HepG2 (cell line): ENCODE results near the gene PCSK2. TPM values are rescaled to one million over a fixed set of nuclear protein-coding genes. Genes with fewer than 3 reads are reported as not detected.

ENCODE experiments used
- ATAC-seq: fragments of 200-7000 bp; cut with Tn5 transposase; 3 replicates; pipeline ENCODE4 v1.9.1; 2020; ENCODE audit warnings: mild to moderate bottlenecking, moderate library complexity
- BruUV-seq: library from RNA; stranded (reverse); fragments of 400-500 nt; replicated peaks from 2 replicates; lab custom pipeline; 2021; lab: Mats Ljungman, UMichigan
- CTCF ChIA-PET: fragments of 300-600 bp; formaldehyde crosslinking; extraction: SDS; loops from one replicate; lab custom pipeline; 2021; ENCODE audit warnings: low total read pairs, inconsistent platforms, low intra/inter-chr PET ratio; lab: Yijun Ruan, JAX
- POLR2A ChIA-PET: fragments of 350-600 bp; sonication (Branson Sonifier 250); formaldehyde crosslinking; loops from one replicate; lab custom pipeline; 2020; ENCODE audit warnings: antibody characterized with exemption, inconsistent platforms; lab: Yijun Ruan, JAX
- DNase-seq: peaks from one replicate; pipeline ENCODE4 v3.0.0-alpha.2; 2015; ENCODE audit warnings: low spot score
- FAIRE-seq: peaks from 3 replicates; lab custom pipeline; 2011; peaks lifted over from hg19 to GRCh38; lab: Jason Lieb, UNC
- H2AFZ ChIP-seq: one replicate; pipeline ENCODE4 v1.6.1; 2011; ENCODE audit warnings: low read length, inconsistent platforms
- H3K27ac ChIP-seq: fragments of 300-600 bp; 3 replicates; pipeline ENCODE4 v1.8.0; 2011; ENCODE audit warnings: mixed run types, mild to moderate bottlenecking, mixed read lengths, low read length, inconsistent platforms; ENCODE audit not compliant: insufficient read depth; ENCODE audit errors: extremely low read length
- H3K27me3 ChIP-seq, 2 experiments: fragments of 200-600 bp in 1 of 2; 2 replicates in 1 of 2; 3 replicates in 1 of 2; pipeline versions ENCODE4 v1.6.0 to v1.8.0; 2011; ENCODE audit warnings: low read length in 2 of 2, mild to moderate bottlenecking in 2 of 2, moderate library complexity in 2 of 2, inconsistent platforms in 1 of 2; ENCODE audit not compliant: insufficient read depth in 2 of 2, control insufficient read depth in 1 of 2
- H3K36me3 ChIP-seq, 2 experiments: fragments of 200-600 bp in 1 of 2; replicated peaks in 1 of 2; 2 replicates in 1 of 2; 3 replicates in 1 of 2; pipeline versions ENCODE4 v1.5.1 to v1.8.0; 2011; ENCODE audit warnings: low read length in 2 of 2, inconsistent platforms in 1 of 2; ENCODE audit not compliant: insufficient read depth in 2 of 2, control insufficient read depth in 1 of 2
- H3K4me1 ChIP-seq: 2 replicates; pipeline ENCODE4 v1.5.1; 2012; ENCODE audit warnings: low read length, inconsistent platforms; ENCODE audit not compliant: insufficient read depth
- H3K4me2 ChIP-seq: 2 replicates; pipeline ENCODE4 v1.6.0; 2011; ENCODE audit warnings: low read depth, low read length, inconsistent platforms
- H3K4me3 ChIP-seq, 3 experiments: fragments of 200-600 bp in 1 of 3; sonication (generic), shearing (Covaris generic) in 1 of 3; replicated peaks in 1 of 3; 2 replicates each; pipeline ENCODE4 v1.5.1; 2011 to 2016; ENCODE audit warnings: low read length in 3 of 3, inconsistent platforms in 2 of 3, low read depth in 2 of 3, mild to moderate bottlenecking in 2 of 3, control low read depth in 1 of 3, mixed read lengths in 1 of 3; ENCODE audit not compliant: insufficient read depth in 1 of 3
- H3K79me2 ChIP-seq: one replicate; pipeline ENCODE4 v1.6.1; 2011; ENCODE audit warnings: low read length, inconsistent platforms; ENCODE audit not compliant: insufficient read depth
- H3K9ac ChIP-seq: 2 replicates; pipeline ENCODE4 v1.6.0; 2011; ENCODE audit warnings: mild to moderate bottlenecking, low read depth, low read length, inconsistent platforms; ENCODE audit not compliant: insufficient read depth
- H3K9me3 ChIP-seq: 2 replicates; pipeline ENCODE4 v1.5.1; 2012; ENCODE audit warnings: mild to moderate bottlenecking, low read length
- H4K20me1 ChIP-seq: 2 replicates; pipeline ENCODE4 v1.6.0; 2011; ENCODE audit warnings: inconsistent platforms, mild to moderate bottlenecking, low read length, moderate library complexity; ENCODE audit not compliant: insufficient read depth
- CENPX ChIP-seq: sonication (generic); formaldehyde crosslinking; IDR thresholded peaks from 2 replicates; pipeline ENCODE4 v1.9.0; 2021; ENCODE audit warnings: mild to moderate bottlenecking, missing genetic modification reagents, moderate library complexity
- GATAD2A ChIP-seq: IDR thresholded peaks from 2 replicates; pipeline ENCODE4 v1.6.1; 2016
- HMGXB4 ChIP-seq, 2 experiments: sonication (generic) in 1 of 2; formaldehyde crosslinking in 1 of 2; IDR thresholded peaks; 2 replicates each; pipeline versions ENCODE4 v1.4.0 to v1.6.1; 2018 to 2020; ENCODE audit warnings: missing genetic modification reagents in 2 of 2, borderline replicate concordance in 1 of 2, low read depth in 1 of 2, mild to moderate bottlenecking in 1 of 2, missing biosample characterization in 1 of 2
- IKZF5 ChIP-seq: IDR thresholded peaks from 2 replicates; pipeline ENCODE4 v1.6.1; 2018; ENCODE audit warnings: missing genetic modification reagents, mild to moderate bottlenecking, missing compliant biosample characterization
- KDM5B ChIP-seq: sonication (generic); formaldehyde crosslinking; IDR thresholded peaks from 2 replicates; pipeline ENCODE4 v1.4.0; 2020; ENCODE audit warnings: missing genetic modification reagents, mild to moderate bottlenecking, borderline replicate concordance
- RAD51 ChIP-seq: fragments of 450-650 bp; IDR thresholded peaks from 2 replicates; pipeline ENCODE4 v1.6.1; 2016; ENCODE audit warnings: borderline replicate concordance
- REPIN1 ChIP-seq: sonication (generic); formaldehyde crosslinking; IDR thresholded peaks from 2 replicates; pipeline ENCODE4 v1.8.0; 2022; ENCODE audit warnings: missing genetic modification reagents, low read depth, mild to moderate bottlenecking, borderline replicate concordance
- SIN3B ChIP-seq: fragments of 150-350 bp; IDR thresholded peaks from 2 replicates; pipeline ENCODE4 v1.6.1; 2014; ENCODE audit warnings: low read length
- TCF7L2 ChIP-seq: IDR thresholded peaks from 2 replicates; pipeline ENCODE4 v1.6.1; 2011; ENCODE audit warnings: mild to moderate bottlenecking, low read depth, low read length, moderate library complexity
- TEAD3 ChIP-seq: optimal IDR thresholded peaks from 2 replicates; pipeline ENCODE3; 2016; ENCODE audit warnings: borderline replicate concordance
- TGIF2 ChIP-seq: IDR thresholded peaks from 2 replicates; pipeline ENCODE4 v1.6.1; 2016; ENCODE audit warnings: control low read depth, missing compliant biosample characterization
- ZBTB7B ChIP-seq: sonication (generic); formaldehyde crosslinking; IDR thresholded peaks from 2 replicates; pipeline ENCODE4 v1.4.0; 2020; ENCODE audit warnings: missing genetic modification reagents
- ZKSCAN5 ChIP-seq: sonication (generic); formaldehyde crosslinking; IDR thresholded peaks from 2 replicates; pipeline ENCODE4 v1.5.1; 2020; ENCODE audit warnings: mild to moderate bottlenecking, missing genetic modification reagents
- WGBS: methylation state at CpG from one replicate; pipeline ENCODE4 v1.1.6; 2017; ENCODE audit warnings: low lambda C conversion rate; 5-methylcytosine and 5-hydroxymethylcytosine counted together
- in situ Hi-C: cut with HindIII; loops from 2 replicates; pipeline ENCODE4 v1.10.0; 2017; ENCODE audit warnings: low pct_unique_long_range_greater_than_20kb; ENCODE audit not compliant: extremely low pct_ligation_motif_present
- intact Hi-C: fragments of 100-400 bp; cut with micrococcal nuclease; formaldehyde crosslinking; loops from one replicate; pipeline ENCODE4 v1.10.0; 2022; ENCODE audit not compliant: unreplicated experiment
- polyA plus RNA-seq, 8 experiments: library from polyadenylated mRNA; depleted of rRNA in 3 of 8; stranded (reverse) in 7 of 8; unstranded in 1 of 8; fragments of >200 nt; fragmentation: Illumina TruSeq in 4 of 8; extraction: Trizol in 4 of 8; gene quantifications; 2 replicates each; pipeline versions ENCODE4 v1.2.1 to v1.2.3, GENCODE V29; 2011 to 2016; ENCODE audit warnings: low read depth in 4 of 8, missing spikeins in 1 of 8, mixed read lengths in 1 of 8; ENCODE audit not compliant: insufficient read depth in 1 of 8
- total RNA-seq, 5 experiments: library from RNA; depleted of rRNA; stranded (reverse); fragments of >200 nt; fragmentation: Illumina TruSeq; extraction: Trizol; gene quantifications; 2 replicates each; pipeline ENCODE4 v1.2.3, GENCODE V29; 2016; ENCODE audit warnings: low read depth in 1 of 5

Gene PCSK2
- total and polyA plus RNA-seq, 2 of the 13 experiments (the other 11 are each of a cell fraction or from before 2014, with no cell fraction given) = not detected

- no peaks in the 10 kb centered on the region for H4K20me1 ChIP-seq
Measured at GRCh38 chr20:17449031-17449430, 222.2 kb downstream of the PCSK2 start.

More at GRCh38 chr20:17449031-17449430, 222.2 kb downstream of the PCSK2 start:
- TF ChIP-seq TCF7L2 (no peak), GATAD2A (no peak), CENPX (CRISPR knock-in tag) (no peak), RAD51 (no peak), TGIF2 (CRISPR knock-in tag) (no peak), REPIN1 (no peak), ZKSCAN5 (no peak), IKZF5 (CRISPR knock-in tag) (no peak), KDM5B (CRISPR knock-in tag) (no peak), TEAD3 (CRISPR knock-in tag) (no peak), HMGXB4 (CRISPR knock-in tag; IDR thresholded peaks at IDR 0.05; ENCODE audit: borderline replicate concordance in 1 of 2, low read depth in 1 of 2) (no peak), SIN3B (no peak), ZBTB7B (no peak)
- Histone ChIP-seq H3K4me1 (peaks cover 9% of the 10 kb centered on the region), H3K79me2 (no peaks in the 10 kb centered on the region), H3K27me3 (peaks cover 2 to 38% of the 10 kb centered on the region in 2 experiments; a peak in 4 of 5 replicates), H3K4me3 (no peak overlapping the region), H3K27ac (no peak overlapping the region), H3K4me2 (no peak overlapping the region), H3K36me3 (no peaks in the 10 kb centered on the region), H2AFZ (no peak overlapping the region), H3K9ac (no peak overlapping the region), H3K9me3 (no peaks in the 10 kb centered on the region)
- FAIRE-seq = no peak
- ChIA-PET POLR2A (no interaction called here), CTCF (no interaction called here)
- in situ Hi-C loops = no loop called here
- DNase-seq = no peak
- intact Hi-C loops = no loop called here
- BruUV-seq = no TSS peak
- no peak; the same call in 2 of the 3 replicates for ATAC-seq
- WGBS = 18% methylated on average over 2 of the region's 2 CpGs
